DND-41 (cell line): ENCODE results near the gene CNOT3.
A peak's percentile ranks its signal among the peaks of the same experiment; 100 is the strongest.

ENCODE experiments used
- ATAC-seq: fragments of 200-7000 bp; cut with Tn5 transposase; 3 replicates; pipeline ENCODE4 v1.9.1; 2021; ENCODE audit warnings: low read depth; ENCODE audit not compliant: insufficient read depth
- DNase-seq: peaks from one replicate; pipeline ENCODE4 v3.0.0-alpha.2; 2020
- H2AFZ ChIP-seq: 2 replicates; pipeline ENCODE4 v1.6.0; 2012; ENCODE audit warnings: low read depth, low read length
- H3K27ac ChIP-seq: 2 replicates; pipeline ENCODE4 v1.5.1; 2012; ENCODE audit warnings: low read length, inconsistent platforms
- H3K27me3 ChIP-seq: fragments of 200-600 bp; sonication (generic); 2 replicates; pipeline ENCODE4 v1.6.0; 2012; ENCODE audit warnings: low read length, mild to moderate bottlenecking, inconsistent platforms; ENCODE audit not compliant: insufficient read depth, poor library complexity
- H3K36me3 ChIP-seq: 2 replicates; pipeline ENCODE4 v1.5.1; 2012; ENCODE audit warnings: low read length, inconsistent platforms; ENCODE audit not compliant: insufficient read depth
- H3K4me1 ChIP-seq: 2 replicates; pipeline ENCODE4 v1.5.1; 2012; ENCODE audit warnings: mild to moderate bottlenecking, low read length; ENCODE audit not compliant: insufficient read depth
- H3K4me2 ChIP-seq: 2 replicates; pipeline ENCODE4 v1.6.0; 2012; ENCODE audit warnings: mild to moderate bottlenecking, moderate library complexity, low read length, inconsistent platforms; ENCODE audit not compliant: insufficient read depth
- H3K4me3 ChIP-seq, 2 experiments: fragments of 200-600 bp in 1 of 2; shearing (Covaris generic) in 1 of 2; 2 replicates each; pipeline ENCODE4 v1.5.1; 2012 to 2016; ENCODE audit warnings: inconsistent platforms in 2 of 2, low read length in 2 of 2, mild to moderate bottlenecking in 2 of 2, low read depth in 1 of 2, moderate library complexity in 1 of 2
- H3K79me2 ChIP-seq: 2 replicates; pipeline ENCODE4 v1.6.0; 2012; ENCODE audit warnings: low read length, inconsistent platforms; ENCODE audit not compliant: insufficient read depth
- H3K9ac ChIP-seq: 2 replicates; pipeline ENCODE4 v1.6.0; 2012; ENCODE audit warnings: low read depth, mild to moderate bottlenecking, inconsistent platforms, low read length, moderate library complexity
- H3K9me3 ChIP-seq: 2 replicates; pipeline ENCODE4 v1.5.1; 2012; ENCODE audit warnings: low read length, moderate library complexity, mild to moderate bottlenecking, inconsistent platforms; ENCODE audit not compliant: insufficient read depth, severe bottlenecking
- H4K20me1 ChIP-seq: 2 replicates; pipeline ENCODE4 v1.6.0; 2012; ENCODE audit warnings: low read length; ENCODE audit not compliant: insufficient read depth
- EZH2 ChIP-seq: IDR thresholded peaks from 3 replicates; pipeline ENCODE4 v1.6.1; 2012; ENCODE audit warnings: borderline replicate concordance, low read depth, mild to moderate bottlenecking, moderate library complexity, low read length, inconsistent platforms; ENCODE audit not compliant: severe bottlenecking
- TF ChIP-seq, protein P1 (sequence below): IDR thresholded peaks from 2 replicates; pipeline ENCODE4 v1.5.1; 2012; ENCODE audit warnings: borderline replicate concordance, low read length, moderate library complexity, mild to moderate bottlenecking; ENCODE audit not compliant: poor library complexity, severe bottlenecking; ENCODE audit errors: extremely low read depth

Gene CNOT3

DNA sequence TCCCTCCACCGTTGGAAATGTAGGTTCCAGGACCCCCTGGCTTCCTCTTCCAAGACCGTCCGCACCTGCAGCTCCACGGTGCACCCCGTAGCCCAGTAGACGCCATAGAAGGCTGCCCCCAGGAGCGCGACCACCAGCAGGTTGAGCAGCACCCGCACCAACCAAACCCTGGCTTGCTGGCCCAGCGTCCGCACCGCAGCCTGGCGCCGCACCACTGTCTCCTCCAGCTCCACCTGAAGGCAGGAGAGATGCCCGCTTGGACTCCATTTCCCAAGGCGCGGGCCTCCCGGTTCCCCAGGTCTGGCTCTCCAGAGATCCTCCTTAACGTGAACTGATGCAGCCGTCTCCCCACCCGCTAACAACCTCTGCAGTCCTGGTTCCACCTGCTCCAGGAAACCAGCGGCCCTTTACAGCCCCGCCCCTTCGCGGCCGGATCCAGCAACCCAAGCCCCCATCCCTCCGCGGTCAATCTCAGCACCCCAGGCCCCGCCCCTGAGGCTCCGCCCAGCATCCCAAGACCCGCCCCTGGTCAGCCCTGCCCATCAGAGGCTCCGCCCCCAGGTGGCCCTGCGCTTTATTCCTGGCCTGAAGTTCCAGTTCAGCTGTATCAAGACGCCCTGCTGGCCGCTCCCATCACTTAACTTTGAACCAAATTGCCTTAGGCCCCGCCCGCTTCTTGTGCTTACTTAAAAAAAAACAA is 27.0 kb downstream of the CNOT3 start:
- no peak for ATAC-seq
- H3K4me3 ChIP-seq: no peak overlapping the region
- peaks cover 5% of the 10 kb centered on the region for H4K20me1 ChIP-seq
- no peak overlapping the region for H3K27ac ChIP-seq
- H3K4me1 ChIP-seq: peaks cover 43% of the 10 kb centered on the region
- H2AFZ ChIP-seq: no peak overlapping the region
- H3K36me3 ChIP-seq: no peaks in the 10 kb centered on the region
- TF ChIP-seq, protein P1, sequence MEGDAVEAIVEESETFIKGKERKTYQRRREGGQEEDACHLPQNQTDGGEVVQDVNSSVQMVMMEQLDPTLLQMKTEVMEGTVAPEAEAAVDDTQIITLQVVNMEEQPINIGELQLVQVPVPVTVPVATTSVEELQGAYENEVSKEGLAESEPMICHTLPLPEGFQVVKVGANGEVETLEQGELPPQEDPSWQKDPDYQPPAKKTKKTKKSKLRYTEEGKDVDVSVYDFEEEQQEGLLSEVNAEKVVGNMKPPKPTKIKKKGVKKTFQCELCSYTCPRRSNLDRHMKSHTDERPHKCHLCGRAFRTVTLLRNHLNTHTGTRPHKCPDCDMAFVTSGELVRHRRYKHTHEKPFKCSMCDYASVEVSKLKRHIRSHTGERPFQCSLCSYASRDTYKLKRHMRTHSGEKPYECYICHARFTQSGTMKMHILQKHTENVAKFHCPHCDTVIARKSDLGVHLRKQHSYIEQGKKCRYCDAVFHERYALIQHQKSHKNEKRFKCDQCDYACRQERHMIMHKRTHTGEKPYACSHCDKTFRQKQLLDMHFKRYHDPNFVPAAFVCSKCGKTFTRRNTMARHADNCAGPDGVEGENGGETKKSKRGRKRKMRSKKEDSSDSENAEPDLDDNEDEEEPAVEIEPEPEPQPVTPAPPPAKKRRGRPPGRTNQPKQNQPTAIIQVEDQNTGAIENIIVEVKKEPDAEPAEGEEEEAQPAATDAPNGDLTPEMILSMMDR: no peak
- TF ChIP-seq EZH2: no peak
- no peaks in the 10 kb centered on the region for H3K9me3 ChIP-seq
- H3K79me2 ChIP-seq: peaks cover 18% of the 10 kb centered on the region
- H3K27me3 ChIP-seq: no peaks in the 10 kb centered on the region
- no peak overlapping the region for H3K9ac ChIP-seq
- no peak overlapping the region for H3K4me2 ChIP-seq
- DNase-seq: no peak

DNA sequence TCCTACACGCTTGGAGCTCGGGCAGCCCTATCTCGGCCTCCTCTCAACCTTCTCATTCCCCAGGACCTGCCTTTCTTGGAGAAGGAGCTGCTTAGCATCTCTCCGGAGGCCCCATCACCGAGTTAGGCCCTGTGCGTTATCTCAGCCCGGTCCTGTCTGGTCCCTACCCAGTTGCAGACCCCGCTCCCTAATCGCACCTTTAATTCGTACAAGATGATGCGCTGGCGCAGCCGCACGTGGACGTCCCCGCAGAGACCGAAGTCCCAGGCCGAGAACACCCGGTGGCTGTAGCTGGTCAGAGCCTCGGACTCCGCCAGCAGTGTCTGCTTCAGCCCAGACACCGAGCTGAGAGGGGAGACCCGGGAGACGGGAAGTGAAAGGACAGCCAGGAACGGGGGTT is 27.7 kb downstream of the CNOT3 start:
- no peak for TF ChIP-seq EZH2
- TF ChIP-seq, protein P1: no peak
- Histone ChIP-seq H2AFZ (no peak overlapping the region), H3K9ac (no peak overlapping the region), H3K27ac (no peak overlapping the region), H3K9me3 (no peaks in the 10 kb centered on the region), H3K4me3 (no peak overlapping the region), H3K4me2 (no peak overlapping the region), H3K79me2 (peaks cover 16% of the 10 kb centered on the region), H3K4me1 (peaks cover 40% of the 10 kb centered on the region), H3K27me3 (no peaks in the 10 kb centered on the region), H4K20me1 (peaks cover 5% of the 10 kb centered on the region), H3K36me3 (no peaks in the 10 kb centered on the region)
- ATAC-seq (no peak), DNase-seq (no peak)

GRCh38 chr19:54168174-54168917 is 30.8 kb downstream of the CNOT3 start:
- Histone ChIP-seq H3K9ac (peak overlapping the region; percentile 30; the same call in 1 of the 2 replicates), H3K27ac (no peak overlapping the region), H3K27me3 (no peaks in the 10 kb centered on the region), H3K36me3 (no peaks in the 10 kb centered on the region), H3K9me3 (no peaks in the 10 kb centered on the region), H3K4me1 (peaks cover 10% of the 10 kb centered on the region), H2AFZ (peak overlapping the region; percentile 57), H4K20me1 (0 out of 2 replicates have a peak, but pooled peaks cover 3% of the 10 kb centered on the region), H3K79me2 (no peaks in the 10 kb centered on the region), H3K4me3 (peak overlapping the region in 1 of 2 experiments; percentile 33; a peak in 1 of 4 replicates), H3K4me2 (peak overlapping the region; percentile 55)
- ATAC-seq (peak; percentile 99), DNase-seq (peak; percentile 92)
- TF ChIP-seq, protein P1: peak; percentile 88
- TF ChIP-seq EZH2: no peak
